GM21723 (cell line): ENCODE measurements around the gene TGFB3.

ENCODE experiments used
- ATAC-seq: cut with Tn5 transposase; IDR thresholded peaks from one replicate; pipeline ENCODE4 v1.9.1; 2021; ENCODE audit warnings: mild to moderate bottlenecking, moderate library complexity; ENCODE audit not compliant: unreplicated experiment

Gene TGFB3

GRCh38 chr14:75910048-75910447 is 71.7 kb downstream of the TGFB3 start:
- no peak for ATAC-seq

DNA sequence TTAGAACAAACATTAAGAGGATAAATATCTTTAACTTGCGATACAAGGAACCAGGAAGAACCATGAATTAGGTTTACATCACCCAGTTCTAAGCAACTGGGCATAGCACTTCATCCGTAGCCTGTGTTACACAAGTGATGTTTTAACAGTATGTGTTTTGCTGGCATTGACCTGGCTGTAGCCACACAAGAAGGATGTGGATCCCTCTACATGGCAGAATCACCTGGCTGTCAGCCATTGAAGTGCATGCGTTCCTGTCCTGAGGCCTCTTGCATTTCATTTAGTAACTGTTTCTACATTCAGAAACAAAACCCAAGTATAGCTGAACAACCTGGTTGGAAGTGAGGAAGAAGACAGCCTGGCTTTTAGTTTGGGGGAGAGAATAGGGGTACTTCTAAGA is 72.2 kb downstream of the TGFB3 start:
- ATAC-seq: no peak
